GM19099 (cell line): Measurements from ENCODE around the gene TVP23A.
A peak's percentile ranks its signal among the peaks of the same experiment; 100 is the strongest.

ENCODE experiments used
- POLR2A ChIP-seq: IDR thresholded peaks from 3 replicates; pipeline ENCODE4 v1.6.1; 2011; ENCODE audit warnings: low read depth; ENCODE audit not compliant: insufficient read length; ENCODE audit errors: extremely low read depth

The TVP23A gene

DNA sequence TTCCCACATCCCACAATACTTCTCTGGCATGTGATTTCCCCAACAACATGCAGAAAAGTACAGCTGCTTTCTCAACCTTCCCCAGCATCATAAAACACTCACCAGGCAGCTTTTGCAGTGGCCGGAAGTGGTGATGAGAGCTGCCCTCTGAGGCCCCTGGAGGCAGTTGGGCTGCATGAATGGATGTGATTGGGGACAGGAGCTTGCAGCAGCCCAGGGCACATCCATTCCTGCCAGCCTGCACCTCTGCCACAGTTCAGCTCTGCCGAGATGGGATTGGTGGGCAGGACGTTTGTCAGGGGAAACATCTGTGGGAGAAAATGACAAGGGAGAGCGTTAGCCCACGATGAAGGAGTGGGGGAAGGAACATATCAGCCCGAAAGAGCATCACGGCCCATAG, 55.1 kb downstream of the TVP23A start:
- TF ChIP-seq POLR2A, result no peak

DNA sequence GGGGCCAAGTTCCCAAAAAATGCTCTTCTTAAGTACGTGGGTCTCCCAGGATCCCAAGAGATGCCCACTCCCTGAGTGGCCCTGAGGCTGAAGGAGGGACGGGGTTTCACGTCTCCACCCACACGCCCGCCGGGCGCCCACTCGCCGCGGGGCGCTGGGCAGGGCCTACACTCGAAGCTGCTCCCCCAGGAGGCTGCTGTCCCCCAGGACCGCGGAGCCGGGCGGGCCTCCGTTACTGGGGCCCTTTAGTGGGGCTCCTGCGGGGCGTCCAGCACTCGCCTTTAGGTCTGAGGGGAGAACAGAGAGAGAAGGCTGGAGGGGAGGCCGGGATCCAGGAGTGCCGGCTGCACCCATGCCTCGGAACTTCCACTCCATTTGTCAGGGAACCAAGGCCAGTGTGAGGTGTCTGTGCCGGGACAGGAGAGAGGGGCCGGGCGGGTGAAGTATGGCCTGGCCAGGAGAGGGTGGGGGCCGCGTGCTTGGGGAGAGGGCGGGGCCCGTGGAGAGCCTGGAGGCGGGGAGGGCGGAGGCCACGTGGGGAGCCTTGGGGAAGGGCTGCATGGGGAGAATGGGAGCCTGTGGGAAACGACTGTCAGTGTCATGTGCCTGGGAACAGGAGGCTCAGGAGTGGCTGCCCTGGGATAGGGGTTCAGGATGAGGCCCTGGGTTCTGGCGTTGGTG, 56.1 kb downstream of the TVP23A start:
- TF ChIP-seq POLR2A, result no peak

DNA sequence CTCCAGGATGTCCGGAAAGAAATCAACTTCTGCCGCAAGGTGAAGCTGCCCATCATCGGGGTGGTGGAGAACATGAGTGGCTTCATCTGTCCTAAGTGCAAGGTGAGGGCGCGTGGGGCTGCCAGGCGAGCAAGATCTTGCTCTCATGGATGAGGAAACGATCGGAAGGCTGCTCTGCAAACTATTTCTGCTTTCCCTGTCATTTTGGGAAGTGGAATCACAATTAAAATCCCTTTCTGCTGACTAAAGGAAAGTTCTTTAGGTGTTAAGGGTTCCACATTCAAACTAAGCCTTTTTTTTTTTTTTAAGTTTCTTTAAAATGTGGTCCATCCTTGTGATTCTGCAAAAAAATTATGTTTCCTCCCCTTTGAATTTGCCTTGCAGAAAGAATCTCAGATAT, 57.2 kb downstream of the TVP23A start:
- TF ChIP-seq POLR2A, result no peak

DNA sequence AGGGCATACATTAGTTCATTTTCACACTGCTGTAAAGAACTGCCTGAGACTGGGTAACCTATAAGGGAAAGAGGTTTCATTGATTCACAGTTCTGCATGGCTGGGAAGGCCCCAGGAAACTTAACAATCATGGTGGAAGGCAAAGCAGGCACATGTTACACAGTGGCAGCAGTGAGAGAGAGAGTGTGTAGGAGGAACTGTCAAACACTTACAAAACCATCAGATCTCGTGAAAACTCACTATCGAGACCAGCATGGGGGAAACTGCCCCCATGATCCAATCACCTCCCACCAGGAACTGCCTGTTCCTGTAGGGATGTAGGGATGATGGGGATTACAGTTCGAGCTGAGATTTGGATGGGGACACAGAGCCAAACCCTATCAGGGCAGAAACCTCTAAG, 57.7 kb downstream of the TVP23A start:
- no peak for TF ChIP-seq POLR2A

DNA sequence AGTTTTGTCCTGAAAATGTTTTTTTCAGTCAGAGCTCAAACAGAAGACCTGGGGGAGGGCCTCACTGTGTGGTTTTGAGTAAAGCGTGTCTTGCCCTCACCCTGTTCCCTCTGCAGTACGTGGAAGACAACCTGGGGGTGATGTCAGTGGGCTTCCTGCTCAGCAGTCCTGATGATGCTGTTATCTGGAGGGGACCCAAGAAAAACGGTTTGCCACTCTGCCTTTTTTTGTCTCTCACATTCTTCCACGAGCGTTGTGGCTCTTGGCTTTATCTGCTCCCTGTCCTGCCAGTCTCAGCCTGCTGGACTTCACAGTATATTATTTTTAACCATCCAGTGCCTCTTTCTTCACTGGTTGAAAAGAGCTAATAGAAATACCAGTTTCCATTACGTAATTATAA, 62.0 kb downstream of the TVP23A start:
- TF ChIP-seq POLR2A, result no peak

DNA sequence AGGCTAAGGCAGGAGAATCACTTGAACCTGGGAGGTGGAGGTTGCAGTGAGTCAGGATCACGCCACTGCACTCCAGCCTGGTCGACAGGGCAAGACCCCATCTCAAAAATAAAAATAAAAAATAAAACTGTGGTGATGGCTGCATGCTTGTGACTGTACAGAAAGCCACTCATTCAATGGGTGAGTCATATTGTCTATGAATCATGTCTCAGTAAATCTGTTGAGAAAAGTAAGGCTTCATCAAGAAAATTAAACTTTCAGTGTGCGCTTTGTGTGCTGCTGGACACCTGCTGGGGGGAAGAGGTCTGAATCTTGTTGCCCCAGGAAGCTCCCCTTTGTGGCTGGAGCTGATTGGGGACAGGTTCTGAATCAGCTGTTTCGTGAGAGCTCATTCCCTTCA, 63.7 kb downstream of the TVP23A start:
- TF ChIP-seq POLR2A, result no peak

DNA sequence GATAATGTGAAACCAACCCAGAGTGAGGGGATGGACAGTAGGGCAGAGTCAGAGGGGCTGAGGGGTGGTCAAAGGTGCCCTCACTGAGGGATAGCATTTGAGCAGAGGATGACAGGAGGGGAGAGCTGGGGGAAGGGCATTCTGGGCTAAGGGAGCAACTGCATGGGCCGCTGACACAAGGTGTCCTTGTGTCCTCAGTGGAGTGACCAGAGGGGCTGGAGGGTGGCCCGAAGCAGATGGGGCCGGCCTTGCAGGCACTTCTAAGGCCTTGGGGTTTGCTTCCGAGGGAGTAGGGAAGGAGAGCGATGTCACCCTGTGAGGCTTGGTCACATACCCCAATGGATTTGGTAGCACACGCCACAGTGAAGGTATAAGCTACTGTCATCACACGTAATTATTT, 64.9 kb downstream of the TVP23A start:
- TF ChIP-seq POLR2A, result no peak

DNA sequence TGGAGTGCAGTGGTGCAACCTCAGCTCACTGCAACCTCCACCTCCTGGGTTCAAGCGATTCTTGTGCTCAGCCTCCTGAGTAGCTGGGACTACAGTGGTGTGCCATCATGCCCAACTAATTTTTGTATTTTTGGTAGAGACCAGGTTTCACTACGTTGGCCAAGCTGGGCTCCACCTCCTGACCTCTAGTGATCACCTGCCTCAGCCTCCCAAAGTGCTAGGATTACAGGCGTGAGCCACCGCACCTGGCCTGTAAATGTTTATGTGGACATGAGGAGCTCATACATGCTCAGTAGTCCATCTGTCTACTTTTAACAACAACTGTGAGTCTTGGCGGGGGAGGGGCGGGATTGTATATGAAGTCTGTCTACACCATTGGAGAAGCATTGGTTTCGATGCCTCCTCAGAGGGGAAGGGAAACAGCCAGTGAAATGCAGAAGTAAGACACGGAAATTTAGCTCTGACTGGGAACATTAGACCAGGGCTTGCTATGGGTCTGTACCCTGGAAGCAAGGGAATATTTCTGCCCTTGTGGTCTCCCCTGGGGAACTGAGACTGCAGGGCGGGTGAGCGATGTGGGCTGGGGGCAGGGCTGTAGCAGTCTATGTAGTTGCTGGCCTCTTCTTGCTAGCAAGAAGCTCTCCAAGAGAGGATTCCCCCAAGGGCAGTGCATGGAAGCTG, 65.6 kb downstream of the TVP23A start:
- no peak for TF ChIP-seq POLR2A

DNA sequence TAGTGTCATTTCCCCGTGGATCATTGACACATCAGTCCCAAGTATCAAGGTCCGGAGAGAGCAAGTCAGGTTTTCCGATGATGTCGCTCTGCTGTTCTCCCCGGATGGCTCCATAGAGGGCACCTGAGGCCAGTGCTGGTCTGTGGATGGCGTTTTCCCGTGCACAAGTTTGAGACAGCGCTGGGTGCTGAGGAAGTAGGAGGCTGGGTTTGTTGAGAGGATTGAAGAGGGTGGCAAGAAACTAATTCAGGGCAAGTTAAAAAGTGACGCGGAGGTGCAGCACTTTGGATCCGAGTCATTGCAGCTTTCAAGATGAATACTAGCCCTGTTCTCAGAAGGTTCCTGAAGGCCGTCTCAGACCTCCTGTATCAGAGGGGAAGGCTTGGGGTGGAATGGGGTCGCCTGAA, 67.3 kb downstream of the TVP23A start:
- TF ChIP-seq POLR2A, result no peak

DNA sequence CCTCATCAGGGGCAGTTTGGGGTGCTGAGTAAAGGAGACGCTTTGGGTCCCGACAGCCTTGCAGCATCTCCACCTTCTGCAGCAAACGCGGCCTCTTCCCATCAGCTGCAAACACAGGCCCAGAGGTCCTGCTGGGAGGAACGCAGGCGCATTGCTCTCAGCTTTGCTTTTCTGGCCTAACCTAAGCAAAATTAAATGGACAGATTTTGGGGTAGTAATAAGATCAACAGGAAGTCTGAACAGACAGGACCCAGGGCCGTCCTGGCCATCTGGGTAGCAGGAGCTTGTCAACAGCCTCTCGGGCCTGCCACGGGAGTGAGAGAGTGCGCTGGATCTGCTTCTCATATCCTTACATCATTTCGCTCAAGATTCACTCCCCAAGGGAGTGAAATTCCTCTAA, 67.8 kb downstream of the TVP23A start:
- TF ChIP-seq POLR2A, result no peak

DNA sequence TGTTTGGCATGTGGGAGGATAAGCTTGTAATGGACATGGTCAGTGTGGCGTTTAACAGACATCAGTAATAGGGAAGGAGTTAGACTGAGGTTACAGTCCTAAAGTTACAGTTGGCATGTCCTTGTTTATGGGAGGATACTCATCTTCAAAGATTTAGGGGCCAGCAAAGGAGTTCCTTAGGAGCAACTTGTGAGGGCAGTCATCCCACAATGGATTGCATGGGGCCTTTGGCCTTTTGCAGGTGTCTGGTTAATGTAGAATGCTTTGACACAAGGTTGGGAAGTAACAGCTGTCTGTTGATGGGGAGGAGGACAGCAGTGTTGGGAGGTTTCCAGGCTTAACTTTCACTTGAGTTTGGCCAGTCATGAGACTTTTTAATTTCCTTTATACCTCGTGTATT, 72.8 kb downstream of the TVP23A start:
- no peak for TF ChIP-seq POLR2A

DNA sequence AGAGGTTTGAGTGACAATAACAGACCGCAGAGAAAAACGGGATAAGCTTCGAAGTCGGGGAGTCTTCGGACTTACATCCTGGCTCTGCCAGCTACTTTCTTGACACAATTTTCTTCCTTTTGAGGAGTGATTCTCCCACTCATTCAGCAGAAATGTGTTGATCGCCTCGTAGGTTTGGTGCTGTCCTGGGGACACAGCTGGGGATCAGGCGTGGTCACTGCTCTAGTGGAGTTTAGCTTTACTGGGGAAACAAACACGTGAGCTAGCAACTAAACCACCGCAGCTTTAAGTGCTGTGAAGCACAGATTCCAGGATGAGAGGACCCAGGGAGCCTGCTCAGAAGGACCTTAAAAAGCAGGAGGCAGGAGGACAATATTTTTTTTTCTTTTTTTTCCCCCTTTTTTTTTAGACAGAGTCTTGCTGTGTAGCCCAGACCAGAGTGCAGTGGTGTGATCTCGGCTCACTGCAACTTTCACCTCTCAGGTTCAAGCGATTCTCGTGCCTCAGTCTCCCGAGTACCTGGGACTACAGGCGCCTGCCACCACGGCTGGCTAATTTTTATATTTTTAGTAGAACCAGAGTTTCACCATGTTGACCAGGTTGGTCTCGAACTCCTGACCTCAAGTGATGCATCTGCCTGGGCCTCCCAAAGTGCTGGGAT, 74.1 kb downstream of the TVP23A start:
- TF ChIP-seq POLR2A, result no peak

DNA sequence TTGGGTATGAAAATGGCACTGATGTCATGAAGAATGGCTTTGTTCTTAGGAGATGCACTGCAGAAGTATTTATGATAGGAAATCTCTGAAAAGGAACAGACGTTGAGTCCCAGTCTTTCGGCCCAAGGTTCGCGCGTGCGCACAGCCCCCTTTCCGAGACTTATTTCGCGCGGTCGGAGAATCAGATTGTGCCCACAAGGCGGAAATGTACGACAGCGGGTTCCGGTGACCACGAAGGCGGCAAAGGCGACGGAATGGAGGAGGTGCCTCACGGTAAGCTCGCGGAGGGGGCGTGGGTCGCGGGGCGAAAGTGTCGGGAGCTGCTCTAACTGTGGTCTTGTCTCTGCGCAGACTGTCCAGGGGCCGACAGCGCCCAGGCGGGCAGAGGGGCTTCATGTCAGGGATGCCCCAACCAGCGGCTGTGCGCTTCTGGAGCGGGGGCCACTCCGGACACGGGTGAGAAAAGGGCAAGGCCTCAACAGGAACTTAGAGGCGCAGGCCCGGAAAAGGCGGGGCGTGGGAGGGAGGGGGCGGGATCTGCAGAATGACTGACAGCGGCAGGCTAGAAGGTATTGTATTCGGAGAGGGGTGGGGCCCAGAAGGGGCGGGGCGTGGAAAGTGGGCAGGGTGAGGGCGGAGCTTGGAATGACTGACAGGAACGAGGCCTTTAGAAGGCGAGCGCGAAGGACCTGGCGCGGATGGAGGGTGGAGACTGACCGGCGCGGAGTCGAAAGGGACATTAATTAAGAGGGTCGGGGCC, 74.8 kb downstream of the TVP23A start, which contains the start of gene NUBP1:
NUBP1 (plus strand) TSS at position 233 of the 760 bp plus-strand sequence; CDS start at position 255, 22 bp downstream.
- TF ChIP-seq POLR2A, result peak; percentile 92

DNA sequence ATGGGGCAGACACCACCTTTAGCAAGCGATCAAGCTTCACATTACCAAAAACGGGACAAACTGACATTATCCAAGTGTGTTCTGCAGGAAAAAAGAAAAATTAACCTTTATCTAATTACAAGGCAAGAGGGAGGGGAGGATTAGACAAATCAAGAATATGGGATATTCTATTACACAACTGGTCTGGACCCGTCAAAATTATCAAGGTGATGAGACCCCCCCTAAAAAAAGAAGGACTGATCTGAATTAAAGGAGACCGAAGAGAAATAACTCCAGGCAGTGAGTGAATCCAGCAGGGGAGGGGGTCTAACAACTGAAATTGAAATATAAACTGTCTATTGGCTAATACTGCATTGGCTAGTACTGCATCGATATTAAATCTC, 75.4 kb downstream of the TVP23A start:
- no peak for TF ChIP-seq POLR2A

DNA sequence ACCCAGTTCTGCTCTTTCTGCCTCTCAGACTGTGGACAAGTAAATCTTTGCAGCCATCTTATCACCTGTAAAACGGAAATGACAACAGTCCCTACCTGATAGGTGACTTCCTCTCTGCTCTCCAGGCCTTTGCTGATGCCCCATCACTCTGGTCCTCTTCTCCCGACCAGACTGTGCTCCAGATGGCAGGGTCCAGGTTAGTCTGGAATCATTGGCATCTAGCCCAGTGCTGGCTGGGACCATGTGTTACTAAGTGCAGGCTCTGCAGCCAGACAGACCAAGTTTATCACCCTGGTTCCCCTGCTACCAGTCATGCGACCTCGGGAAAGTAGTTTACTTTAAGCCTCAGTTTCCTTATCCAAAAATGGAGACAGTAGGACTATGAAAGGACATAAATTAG, 76.8 kb downstream of the TVP23A start:
- no peak for TF ChIP-seq POLR2A
